Loucy (cell line): ENCODE measurements around the gene ACSBG1.

Source experiments
- EZH2phosphoT487 ChIP-seq: fragments of 200-600 bp; IDR thresholded peaks from 2 replicates; pipeline ENCODE4 v1.6.1; 2018; ENCODE audit warnings: antibody characterized with exemption, mild to moderate bottlenecking, moderate library complexity, borderline replicate concordance
- TF ChIP-seq, protein P1 (sequence below): fragments of 200-600 bp; sonication (generic); conservative IDR thresholded peaks from 2 replicates; pipeline ENCODE4 v1.5.1; 2014; ENCODE audit warnings: mild to moderate bottlenecking, antibody characterized with exemption, low read length

DNA sequence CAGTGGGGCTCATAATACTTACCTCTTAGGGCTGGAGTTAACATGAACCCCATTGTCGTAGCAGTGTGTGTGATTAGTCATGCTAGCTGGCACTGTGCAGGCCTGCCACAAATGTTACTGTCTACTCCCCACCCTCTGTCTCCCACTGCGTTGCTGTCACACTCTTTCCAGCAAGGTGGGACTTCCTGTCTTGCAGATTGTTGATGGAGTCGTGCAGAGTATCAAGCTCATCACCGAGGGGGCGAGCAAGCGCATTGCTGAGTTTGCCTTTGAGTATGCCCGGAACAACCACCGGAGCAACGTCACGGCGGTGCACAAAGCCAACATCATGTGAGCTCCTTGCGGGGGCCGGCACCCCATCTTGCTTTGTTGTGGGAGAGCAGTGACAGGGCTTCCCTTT is 72.3 kb downstream of the ACSBG1 start:
- TF ChIP-seq, protein P1, sequence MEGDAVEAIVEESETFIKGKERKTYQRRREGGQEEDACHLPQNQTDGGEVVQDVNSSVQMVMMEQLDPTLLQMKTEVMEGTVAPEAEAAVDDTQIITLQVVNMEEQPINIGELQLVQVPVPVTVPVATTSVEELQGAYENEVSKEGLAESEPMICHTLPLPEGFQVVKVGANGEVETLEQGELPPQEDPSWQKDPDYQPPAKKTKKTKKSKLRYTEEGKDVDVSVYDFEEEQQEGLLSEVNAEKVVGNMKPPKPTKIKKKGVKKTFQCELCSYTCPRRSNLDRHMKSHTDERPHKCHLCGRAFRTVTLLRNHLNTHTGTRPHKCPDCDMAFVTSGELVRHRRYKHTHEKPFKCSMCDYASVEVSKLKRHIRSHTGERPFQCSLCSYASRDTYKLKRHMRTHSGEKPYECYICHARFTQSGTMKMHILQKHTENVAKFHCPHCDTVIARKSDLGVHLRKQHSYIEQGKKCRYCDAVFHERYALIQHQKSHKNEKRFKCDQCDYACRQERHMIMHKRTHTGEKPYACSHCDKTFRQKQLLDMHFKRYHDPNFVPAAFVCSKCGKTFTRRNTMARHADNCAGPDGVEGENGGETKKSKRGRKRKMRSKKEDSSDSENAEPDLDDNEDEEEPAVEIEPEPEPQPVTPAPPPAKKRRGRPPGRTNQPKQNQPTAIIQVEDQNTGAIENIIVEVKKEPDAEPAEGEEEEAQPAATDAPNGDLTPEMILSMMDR = no peak
- no peak for TF ChIP-seq EZH2phosphoT487
